Stimulated activated CD4-positive, alpha-beta T cell treated with anti-CD3 and anti-CD28 coated beads, TNF-alpha, amount 100 ng/mL, for 48 hours (primary cell): ENCODE data around the gene PEPD.

Experiments used
- DNase-seq, 3 donors: peaks; one replicate each; pipeline ENCODE4 v3.0.0-alpha.2; 2020; ENCODE audit warnings: low read depth in 3 of 3

Gene PEPD

GRCh38 chr19:33407716-33408115 is 113.9 kb downstream of the PEPD start:
- DNase-seq: no peak

DNA sequence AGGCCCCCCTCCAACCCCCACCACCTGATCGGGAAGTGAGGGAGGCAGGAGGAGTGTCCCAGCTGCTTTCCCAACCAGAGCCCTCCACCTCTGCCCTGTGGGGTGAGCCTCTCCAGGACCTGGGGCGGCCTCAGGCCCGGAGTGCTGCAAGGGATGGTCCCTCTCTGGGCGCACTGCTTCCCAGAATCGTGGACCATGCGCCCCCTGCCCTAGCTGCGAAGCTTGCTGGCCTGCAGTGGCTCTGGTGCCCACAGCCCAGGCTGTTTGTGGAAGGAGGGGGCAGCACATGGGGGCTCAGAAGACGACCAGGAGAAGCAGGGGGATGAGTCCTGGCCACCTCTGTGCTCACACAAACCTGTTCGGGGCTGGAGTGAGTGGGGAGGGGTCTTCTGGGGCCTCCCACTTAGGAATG is 114.4 kb downstream of the PEPD start:
- no peak for DNase-seq

DNA sequence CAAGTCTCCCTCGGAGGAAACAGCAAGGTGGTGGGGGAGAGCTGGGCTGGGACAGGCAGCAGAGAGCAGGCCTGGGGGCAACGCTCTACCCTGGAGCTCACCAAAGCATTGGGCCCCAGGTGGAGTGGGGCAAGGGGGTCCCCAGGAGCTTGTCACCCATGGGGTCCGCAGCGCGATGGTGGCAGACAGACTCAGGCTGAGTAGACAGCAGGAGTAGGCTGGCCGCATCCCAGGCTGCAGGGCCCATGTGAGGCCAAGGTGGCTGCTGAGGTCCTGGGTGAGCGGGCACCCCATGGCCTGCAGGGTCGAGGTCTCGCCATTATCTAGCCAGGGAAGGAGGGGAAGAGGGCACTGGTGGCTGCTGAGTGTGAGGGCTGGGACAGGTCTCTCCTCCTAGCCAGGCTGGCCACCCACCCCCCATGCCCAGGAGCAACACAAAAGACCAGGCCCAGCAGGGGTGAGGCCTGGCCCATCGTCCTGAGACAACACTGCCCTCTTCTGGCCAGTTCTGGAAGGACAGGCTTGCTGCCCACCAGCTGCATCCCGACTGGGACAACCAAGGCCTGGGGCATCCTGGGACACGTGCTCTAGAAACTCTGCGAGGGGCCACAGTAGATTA is 115.0 kb downstream of the PEPD start:
- peak; percentile 50 to 70 (median 59) for DNase-seq

DNA sequence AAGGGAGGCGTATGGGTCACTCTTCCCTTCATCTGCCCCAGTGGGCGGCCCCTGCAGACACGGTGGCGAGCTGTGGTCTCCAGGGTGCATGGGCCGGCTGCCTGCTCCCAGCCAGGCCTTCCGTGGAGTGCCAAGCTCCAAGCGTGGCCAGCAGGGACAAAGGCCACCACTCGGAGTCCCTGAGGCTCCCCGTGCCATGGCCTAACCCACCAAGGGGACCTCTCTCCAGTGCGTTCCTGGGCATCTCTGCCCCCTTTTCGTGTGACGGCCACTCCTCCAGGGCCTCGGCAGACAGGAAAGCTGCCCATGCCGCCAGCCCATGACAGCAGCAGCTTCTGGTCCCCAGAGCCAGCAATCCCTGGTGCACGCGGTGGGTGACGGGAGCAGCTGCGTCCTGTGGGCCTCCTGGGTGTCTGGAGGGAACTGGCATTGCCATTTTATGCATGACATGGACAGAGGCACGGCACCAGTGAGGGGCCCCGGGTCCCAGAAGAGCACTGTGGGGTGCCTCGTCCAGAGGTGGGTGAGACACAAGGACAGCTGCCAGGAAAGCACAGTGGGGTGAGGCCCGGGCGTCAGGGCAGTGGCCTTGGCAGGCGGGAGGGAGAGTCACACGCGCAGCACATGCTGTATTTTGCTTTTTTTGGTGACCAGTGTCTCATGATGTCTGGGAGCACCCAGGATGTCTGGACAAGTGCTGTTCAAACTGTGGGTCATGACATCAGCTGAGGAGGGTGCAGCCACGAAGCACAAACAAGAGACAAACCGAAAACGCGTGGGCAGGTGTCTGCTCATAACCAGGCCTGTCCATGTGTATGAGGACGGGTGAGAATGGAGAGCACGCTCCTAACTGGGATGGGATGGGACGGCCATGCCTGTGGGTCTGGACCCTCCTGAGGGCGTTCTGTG is 115.8 kb downstream of the PEPD start:
- DNase-seq: no peak

GRCh38 chr19:33405254-33405552 is 116.4 kb downstream of the PEPD start:
- no peak for DNase-seq

DNA sequence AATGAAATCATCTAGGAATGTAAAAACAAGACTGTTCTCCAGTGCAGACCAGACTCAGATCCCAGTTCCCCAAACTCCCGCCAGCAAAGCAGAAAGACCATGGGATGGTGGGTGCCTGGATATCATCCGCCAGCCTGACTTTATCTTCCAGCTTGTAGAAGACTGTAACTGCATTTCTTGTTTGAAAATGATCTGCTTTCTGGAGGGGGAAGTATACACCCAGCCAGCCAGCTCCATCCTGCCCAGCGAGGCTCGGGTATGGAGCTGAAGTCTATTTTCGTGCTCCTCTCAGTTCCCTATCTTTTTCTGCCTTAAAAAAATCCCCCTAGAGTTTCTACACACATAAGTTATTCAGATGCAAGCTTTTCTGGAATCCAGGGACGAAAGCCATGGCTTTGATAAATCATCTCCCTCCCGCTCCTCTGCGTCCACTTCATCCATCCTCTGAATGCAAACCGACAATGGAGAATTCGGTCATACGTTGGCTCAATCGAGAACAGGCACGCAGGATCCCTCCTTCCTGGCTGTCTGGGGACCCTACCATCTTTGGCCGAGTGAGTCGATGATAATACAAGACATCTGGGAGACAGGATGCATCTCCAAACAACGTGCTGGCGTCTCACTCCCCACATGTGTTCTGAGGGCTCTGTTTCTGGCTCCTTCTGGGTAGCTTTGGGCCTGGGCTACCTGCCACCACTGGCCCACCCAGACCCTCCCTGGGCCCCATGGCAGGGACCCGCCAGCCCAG is 116.9 kb downstream of the PEPD start:
- no peak for DNase-seq

GRCh38 chr19:33403973-33404304 is 117.7 kb downstream of the PEPD start:
- DNase-seq: no peak

GRCh38 chr19:33403221-33403972 is 118.2 kb downstream of the PEPD start:
- DNase-seq: no peak

DNA sequence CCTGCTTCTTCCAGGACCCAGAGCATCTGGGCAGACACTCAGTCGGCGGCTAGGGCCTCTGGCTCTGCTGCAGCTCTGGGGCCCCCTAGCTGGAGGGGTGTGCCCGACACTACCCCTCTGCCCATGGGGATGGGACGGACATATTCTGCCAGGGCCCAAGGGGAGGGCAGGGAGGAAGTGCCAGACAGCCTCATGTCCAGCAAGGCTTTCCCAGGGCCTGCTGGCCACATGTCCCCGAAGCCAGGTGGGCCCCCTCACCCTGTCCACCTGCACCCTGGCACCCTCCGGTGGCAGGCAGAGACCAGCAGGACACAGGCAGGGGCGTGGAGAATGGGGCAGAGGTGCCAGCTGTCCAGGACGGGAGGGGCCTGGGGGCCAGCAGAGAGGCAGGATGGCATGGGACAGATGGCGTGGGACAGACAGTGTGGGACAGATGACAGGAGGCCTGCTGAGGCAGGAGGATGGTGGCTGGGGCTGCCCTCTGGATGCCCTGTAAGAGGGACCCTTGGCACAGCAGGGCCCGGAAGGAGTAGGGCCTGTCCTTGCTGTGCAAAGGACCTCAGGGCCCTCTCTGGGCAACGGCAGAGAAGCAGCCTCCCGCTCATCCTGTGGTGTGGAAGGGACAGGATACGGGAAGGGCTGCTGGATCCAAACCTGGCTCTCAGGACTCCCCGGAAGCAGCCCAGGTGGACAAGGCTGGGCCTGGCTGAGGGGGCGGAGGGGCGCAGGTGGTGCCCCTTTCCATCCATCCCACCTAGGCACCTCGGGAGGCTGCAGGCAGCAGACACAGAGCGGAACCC is 119.0 kb downstream of the PEPD start:
- no peak for DNase-seq

- DNase-seq: no peak
Observed at GRCh38 chr19:33401683-33402420, 119.7 kb downstream of the PEPD start.

DNA sequence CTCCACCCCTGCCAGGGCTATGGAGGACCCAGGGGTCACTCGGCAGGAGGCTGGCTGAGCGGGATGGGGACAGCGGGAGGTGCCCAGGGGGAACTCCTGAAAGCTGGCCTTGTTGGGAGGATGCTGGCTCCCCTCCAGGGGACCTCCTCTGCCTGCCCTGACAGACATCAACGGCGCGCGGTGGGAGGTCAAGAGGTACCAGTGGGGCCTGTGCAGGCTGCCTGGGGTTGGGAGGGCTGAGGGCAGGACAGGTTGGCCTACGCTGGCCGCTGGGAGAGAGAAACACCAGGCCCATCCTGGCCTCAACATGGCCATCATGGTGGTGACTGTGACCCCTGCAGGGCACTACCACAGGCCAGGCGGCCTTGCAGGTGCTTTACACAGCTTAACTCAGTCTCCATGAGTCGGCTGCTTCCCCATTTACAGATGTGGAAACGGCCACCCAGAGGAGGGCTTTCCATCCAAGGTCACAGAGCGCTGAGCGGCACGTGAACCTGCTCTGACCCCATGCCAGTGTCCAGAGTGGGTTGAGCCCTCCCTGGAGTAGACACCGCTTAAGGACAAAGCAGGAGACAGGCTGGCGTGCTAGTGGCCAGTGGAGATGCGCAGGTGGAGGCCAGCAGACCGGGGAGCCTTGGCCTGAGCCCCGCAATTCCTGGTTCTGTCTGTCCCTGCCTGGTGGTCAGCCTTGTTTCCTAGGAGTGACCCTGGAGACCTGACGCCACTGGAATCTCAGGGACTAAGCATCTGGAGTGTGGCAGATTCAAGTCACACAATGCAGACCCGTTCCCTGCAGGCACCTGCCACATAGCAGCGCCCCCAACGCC is 120.5 kb downstream of the PEPD start:
- no peak for DNase-seq

DNA sequence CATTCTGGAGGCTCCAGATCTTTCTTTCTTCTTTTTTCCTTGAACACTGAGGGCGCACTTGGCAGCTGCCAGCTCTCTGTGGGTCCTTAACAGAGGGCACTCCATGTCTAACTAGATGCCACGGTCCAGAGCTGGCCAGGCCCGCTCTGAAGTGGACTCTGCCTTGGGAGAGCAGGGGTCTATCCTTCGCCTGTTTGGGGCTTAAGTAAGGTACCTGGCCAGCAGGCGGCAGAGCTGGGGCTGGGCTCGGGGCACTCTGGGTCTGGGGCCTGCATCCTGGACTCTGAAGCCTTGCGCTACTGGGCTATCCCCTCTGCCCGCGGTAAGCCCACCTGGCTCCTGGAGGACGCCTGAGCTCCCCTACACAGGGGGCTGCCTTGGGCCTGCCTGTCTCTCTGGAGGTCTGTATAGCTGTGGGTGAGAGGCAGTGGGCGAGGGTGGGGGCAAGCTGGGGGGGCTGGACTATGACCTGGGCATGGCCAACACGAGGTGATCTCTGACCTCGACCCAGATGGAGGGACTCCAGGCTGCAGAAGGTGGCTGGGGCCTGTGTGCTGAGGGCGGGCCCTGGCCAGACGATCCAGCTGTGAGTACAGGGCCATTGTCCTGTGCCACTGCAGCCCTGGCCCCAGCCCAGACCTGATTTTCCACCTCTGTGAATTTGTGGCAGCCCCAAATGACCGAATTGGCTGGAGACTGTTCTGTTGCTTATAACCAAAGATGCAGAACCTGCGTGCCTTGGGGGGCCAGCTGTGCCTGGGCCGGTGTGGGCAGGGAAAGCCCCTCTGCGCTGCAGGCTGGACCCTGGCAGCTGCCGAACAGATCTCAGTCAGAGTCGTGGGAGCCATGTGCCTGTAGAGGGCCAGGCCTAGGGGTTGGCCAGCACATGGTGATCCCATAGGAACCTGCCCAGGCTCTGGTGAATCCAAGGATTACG is 121.6 kb downstream of the PEPD start:
- DNase-seq: no peak

DNA sequence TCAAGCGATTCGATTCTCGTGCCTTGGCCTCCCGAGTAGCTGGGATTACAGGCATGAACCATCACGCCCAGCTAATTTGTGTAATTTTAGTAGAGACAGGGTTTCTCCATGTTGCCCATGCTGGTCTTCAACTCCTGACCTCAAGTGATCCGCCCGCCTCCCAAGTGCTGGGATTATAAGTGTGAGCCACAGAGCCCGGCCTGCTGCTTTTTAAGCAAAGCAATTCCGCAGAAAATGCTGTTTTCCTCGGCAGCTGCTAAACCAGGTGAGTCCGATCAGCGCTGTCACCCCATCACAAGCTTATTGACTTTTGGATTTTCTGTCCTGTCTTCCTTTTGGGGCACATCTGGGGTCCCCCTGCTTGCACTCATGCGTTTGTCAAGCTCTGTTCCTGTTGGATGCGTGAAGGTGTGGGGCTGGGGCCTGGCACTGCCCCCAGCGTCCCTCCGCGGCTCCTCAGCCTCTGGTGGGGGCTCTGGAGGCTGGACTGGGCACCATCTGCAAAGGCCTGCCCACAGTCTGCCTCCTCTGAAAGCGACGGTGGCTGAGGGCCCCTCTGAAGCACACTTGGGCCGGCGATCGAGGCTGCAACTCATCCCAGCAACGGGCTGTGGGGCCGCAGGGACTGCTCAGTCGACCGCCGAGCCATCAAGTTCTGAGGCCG is 122.4 kb downstream of the PEPD start:
- DNase-seq: no peak

GRCh38 chr19:33398361-33399060 is 123.1 kb downstream of the PEPD start:
- DNase-seq: no peak

- DNase-seq: no peak
Observed at GRCh38 chr19:33397536-33398360, 123.8 kb downstream of the PEPD start.

GRCh38 chr19:33396701-33397535 is 124.7 kb downstream of the PEPD start:
- DNase-seq: no peak
